Loucy (cell line): ENCODE results near the gene CYLD.

Experiments
- H2AFZ ChIP-seq: fragments of 200-600 bp; sonication (generic); 2 replicates; pipeline ENCODE4 v1.6.0; 2016; ENCODE audit warnings: antibody characterized with exemption, mild to moderate bottlenecking, low read length, moderate library complexity
- H3F3A ChIP-seq: fragments of 200-600 bp; 2 replicates; pipeline ENCODE4 v1.6.0; 2016; ENCODE audit warnings: antibody characterized with exemption, low read depth, mild to moderate bottlenecking
- H3K27me3 ChIP-seq: fragments of 200-600 bp; sonication (generic); 2 replicates; pipeline ENCODE4 v1.6.1; 2014; ENCODE audit warnings: low read length, mild to moderate bottlenecking; ENCODE audit not compliant: insufficient read depth, poor library complexity, severe bottlenecking
- H3K36me3 ChIP-seq: fragments of 200-600 bp; sonication (generic); 2 replicates; pipeline ENCODE4 v1.6.1; 2016; ENCODE audit warnings: low read length; ENCODE audit not compliant: insufficient read depth
- H3K4me1 ChIP-seq: fragments of 200-600 bp; sonication (generic); 2 replicates; pipeline ENCODE4 v1.5.1; 2014; ENCODE audit warnings: low read length, mild to moderate bottlenecking; ENCODE audit not compliant: insufficient read depth, poor library complexity, severe bottlenecking
- H3K4me2 ChIP-seq: fragments of 200-600 bp; sonication (generic); 2 replicates; pipeline ENCODE4 v1.6.0; 2014; ENCODE audit warnings: antibody characterized with exemption, low read length, low read depth, mild to moderate bottlenecking; ENCODE audit not compliant: poor library complexity, severe bottlenecking
- H3K4me3 ChIP-seq: fragments of 200-600 bp; sonication (generic); 2 replicates; pipeline ENCODE4 v1.5.1; 2014; ENCODE audit warnings: low read length, mild to moderate bottlenecking, mixed read lengths; ENCODE audit not compliant: poor library complexity, severe bottlenecking
- H3K79me2 ChIP-seq: fragments of 200-600 bp; sonication (generic); 2 replicates; pipeline ENCODE4 v1.6.1; 2014; ENCODE audit warnings: low read length; ENCODE audit not compliant: insufficient read depth
- H3K9ac ChIP-seq: fragments of 200-600 bp; sonication (generic); 2 replicates; pipeline ENCODE4 v1.6.0; 2014; ENCODE audit warnings: mild to moderate bottlenecking, low read depth, low read length, moderate library complexity; ENCODE audit not compliant: poor library complexity, severe bottlenecking
- H3K9me2 ChIP-seq: fragments of 200-600 bp; sonication (generic); replicated peaks from 2 replicates; pipeline ENCODE4 v1.6.1; 2016; ENCODE audit warnings: low read depth, low read length, mixed read lengths
- H3K9me3 ChIP-seq: fragments of 200-600 bp; sonication (generic); 2 replicates; pipeline ENCODE4 v1.6.1; 2014; ENCODE audit warnings: mild to moderate bottlenecking, antibody characterized with exemption, low read length, low read depth; ENCODE audit not compliant: insufficient read depth
- H4K20me1 ChIP-seq: fragments of 200-600 bp; sonication (generic); 2 replicates; pipeline ENCODE4 v1.6.0; 2014; ENCODE audit warnings: antibody characterized with exemption, low read length, mild to moderate bottlenecking; ENCODE audit not compliant: insufficient read depth, poor library complexity, severe bottlenecking
- EZH2phosphoT487 ChIP-seq: fragments of 200-600 bp; IDR thresholded peaks from 2 replicates; pipeline ENCODE4 v1.6.1; 2018; ENCODE audit warnings: antibody characterized with exemption, mild to moderate bottlenecking, moderate library complexity, borderline replicate concordance
- TF ChIP-seq, protein P1 (sequence below): fragments of 200-600 bp; sonication (generic); conservative IDR thresholded peaks from 2 replicates; pipeline ENCODE4 v1.5.1; 2014; ENCODE audit warnings: mild to moderate bottlenecking, antibody characterized with exemption, low read length

Gene CYLD

DNA sequence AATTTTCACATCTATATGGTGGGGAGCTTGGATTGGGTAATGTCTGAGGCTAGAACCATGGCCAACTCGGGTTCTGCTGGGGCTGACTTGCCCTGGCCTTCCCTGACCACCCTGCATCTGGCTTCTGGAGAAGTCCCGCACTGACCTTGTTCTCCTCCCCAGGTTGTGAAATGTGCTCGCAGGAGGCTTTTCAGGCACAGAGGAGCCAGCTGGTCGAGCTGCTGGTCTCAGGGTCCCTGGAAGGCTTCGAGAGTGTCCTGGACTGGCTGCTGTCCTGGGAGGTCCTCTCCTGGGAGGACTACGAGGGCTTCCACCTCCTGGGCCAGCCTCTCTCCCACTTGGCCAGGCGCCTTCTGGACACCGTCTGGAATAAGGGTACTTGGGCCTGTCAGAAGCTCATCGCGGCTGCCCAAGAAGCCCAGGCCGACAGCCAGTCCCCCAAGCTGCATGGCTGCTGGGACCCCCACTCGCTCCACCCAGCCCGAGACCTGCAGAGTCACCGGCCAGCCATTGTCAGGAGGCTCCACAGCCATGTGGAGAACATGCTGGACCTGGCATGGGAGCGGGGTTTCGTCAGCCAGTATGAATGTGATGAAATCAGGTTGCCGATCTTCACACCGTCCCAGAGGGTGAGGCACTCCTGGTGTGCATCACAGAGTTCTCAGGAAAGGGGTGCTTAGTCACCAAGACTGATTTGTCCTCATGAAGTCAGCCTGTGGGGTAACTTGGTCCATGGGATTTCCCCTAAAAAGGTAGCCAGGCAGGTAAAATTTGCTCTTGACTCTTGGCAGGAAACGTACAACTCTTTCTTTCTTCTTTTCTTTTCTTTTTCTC is 42.3 kb upstream of the CYLD start:
- H3K36me3 ChIP-seq, result no peaks in the 10 kb centered on the region
- peaks cover 24% of the 10 kb centered on the region for H3K4me1 ChIP-seq
- H3K4me3 ChIP-seq, result no peak overlapping the region
- no peak overlapping the region for H3K9ac ChIP-seq
- H2AFZ ChIP-seq, result no peak overlapping the region
- H4K20me1 ChIP-seq, result no peaks in the 10 kb centered on the region
- no peak overlapping the region for H3K4me2 ChIP-seq
- TF ChIP-seq, protein P1, sequence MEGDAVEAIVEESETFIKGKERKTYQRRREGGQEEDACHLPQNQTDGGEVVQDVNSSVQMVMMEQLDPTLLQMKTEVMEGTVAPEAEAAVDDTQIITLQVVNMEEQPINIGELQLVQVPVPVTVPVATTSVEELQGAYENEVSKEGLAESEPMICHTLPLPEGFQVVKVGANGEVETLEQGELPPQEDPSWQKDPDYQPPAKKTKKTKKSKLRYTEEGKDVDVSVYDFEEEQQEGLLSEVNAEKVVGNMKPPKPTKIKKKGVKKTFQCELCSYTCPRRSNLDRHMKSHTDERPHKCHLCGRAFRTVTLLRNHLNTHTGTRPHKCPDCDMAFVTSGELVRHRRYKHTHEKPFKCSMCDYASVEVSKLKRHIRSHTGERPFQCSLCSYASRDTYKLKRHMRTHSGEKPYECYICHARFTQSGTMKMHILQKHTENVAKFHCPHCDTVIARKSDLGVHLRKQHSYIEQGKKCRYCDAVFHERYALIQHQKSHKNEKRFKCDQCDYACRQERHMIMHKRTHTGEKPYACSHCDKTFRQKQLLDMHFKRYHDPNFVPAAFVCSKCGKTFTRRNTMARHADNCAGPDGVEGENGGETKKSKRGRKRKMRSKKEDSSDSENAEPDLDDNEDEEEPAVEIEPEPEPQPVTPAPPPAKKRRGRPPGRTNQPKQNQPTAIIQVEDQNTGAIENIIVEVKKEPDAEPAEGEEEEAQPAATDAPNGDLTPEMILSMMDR, result no peak
- TF ChIP-seq EZH2phosphoT487, result no peak
- no peaks in the 10 kb centered on the region for H3K27me3 ChIP-seq
- peaks cover 9% of the 10 kb centered on the region; the same call in 1 of the 2 replicates for H3K9me3 ChIP-seq
- no peaks in the 10 kb centered on the region for H3K79me2 ChIP-seq
- no peaks in the 10 kb centered on the region for H3F3A ChIP-seq
- no peaks in the 10 kb centered on the region for H3K9me2 ChIP-seq

DNA sequence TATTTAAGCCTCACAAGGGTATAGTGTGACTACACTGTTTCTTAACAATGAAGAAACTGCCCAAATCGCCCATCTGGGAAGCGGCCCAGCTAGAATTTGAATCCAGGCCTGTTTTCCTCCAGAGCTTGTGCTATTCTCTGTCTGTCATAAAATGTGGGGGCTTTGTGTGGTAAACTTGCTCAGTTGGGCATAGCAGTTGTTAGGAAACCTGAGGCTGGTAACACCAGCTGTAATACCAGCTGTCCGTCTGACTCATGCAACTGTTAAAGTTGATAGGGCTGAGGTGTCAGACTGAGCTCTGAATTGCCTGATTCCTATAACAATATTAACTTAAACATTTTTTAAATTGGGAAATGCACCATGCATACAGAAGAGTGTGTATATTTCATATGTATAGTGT is 39.2 kb upstream of the CYLD start:
- Histone ChIP-seq H3K36me3 (no peaks in the 10 kb centered on the region), H2AFZ (no peak overlapping the region), H3K79me2 (no peaks in the 10 kb centered on the region), H3F3A (no peaks in the 10 kb centered on the region), H4K20me1 (no peaks in the 10 kb centered on the region), H3K4me2 (peak overlapping the region; percentile 31), H3K9me2 (no peaks in the 10 kb centered on the region), H3K4me3 (no peak overlapping the region), H3K27me3 (no peaks in the 10 kb centered on the region), H3K9me3 (peaks cover 17% of the 10 kb centered on the region; the same call in 1 of the 2 replicates), H3K4me1 (peaks cover 10% of the 10 kb centered on the region), H3K9ac (peak overlapping the region; percentile 42)
- TF ChIP-seq, protein P1, result no peak
- TF ChIP-seq EZH2phosphoT487, result no peak

DNA sequence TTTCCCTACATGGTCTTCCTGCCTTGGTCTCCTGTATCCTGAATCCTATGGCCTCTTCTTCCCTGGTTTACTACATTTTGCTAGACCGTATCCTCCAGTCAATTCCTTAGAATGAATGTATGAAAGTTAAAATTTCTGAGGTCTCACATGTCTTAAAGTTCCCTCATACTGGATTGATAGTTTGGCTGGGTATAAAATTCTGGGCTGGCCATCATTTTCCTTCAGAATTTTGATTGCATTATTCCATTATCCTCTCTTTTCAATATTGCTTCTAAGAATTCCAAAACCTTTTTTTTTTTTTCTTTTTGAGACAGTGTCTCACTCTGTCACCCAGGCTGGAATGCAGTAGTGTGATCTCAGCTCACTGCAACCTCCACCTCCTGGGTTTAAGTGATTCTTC is 37.6 kb upstream of the CYLD start:
- Histone ChIP-seq H3K9ac (no peak overlapping the region), H4K20me1 (no peaks in the 10 kb centered on the region), H3F3A (no peaks in the 10 kb centered on the region), H2AFZ (no peak overlapping the region), H3K4me3 (no peak overlapping the region), H3K4me1 (peaks cover 10% of the 10 kb centered on the region), H3K36me3 (no peaks in the 10 kb centered on the region), H3K79me2 (no peaks in the 10 kb centered on the region), H3K9me2 (no peaks in the 10 kb centered on the region), H3K9me3 (peaks cover 17% of the 10 kb centered on the region; the same call in 1 of the 2 replicates), H3K4me2 (no peak overlapping the region), H3K27me3 (no peaks in the 10 kb centered on the region)
- no peak for TF ChIP-seq EZH2phosphoT487
- TF ChIP-seq, protein P1, result no peak
